ENCODE measurements around the gene ARPC3.
"Not testable (repeated sequence)": the region's sequence is repeated elsewhere in the genome, so short reads cannot be mapped to it uniquely, and the experiment has no call there.

ARPC3 gene

GRCh38 chr12:110449799-110450497 lies at the start of gene ARPC3:
Gene ARPC3, minus strand, starts transcription at chr12:110450337. Its CDS starts 77 bp downstream, at chr12:110450260.
- FAIRE-seq: peak; percentile 68

- FAIRE-seq: no peak
Measured at GRCh38 chr12:110498984-110499706, 49.0 kb upstream of the ARPC3 start.

GRCh38 chr12:110475426-110475825 lies 25.3 kb upstream of the ARPC3 start:
- no peak for FAIRE-seq

- FAIRE-seq: peak; percentile 97
Measured at GRCh38 chr12:110468214-110469048, 18.3 kb upstream of the ARPC3 start, which contains the start of the genes FAM216A and GPN3. Gene FAM216A, plus strand, starts transcription at chr12:110468845. Its CDS starts 31 bp downstream, at chr12:110468876. Gene GPN3, minus strand, starts transcription at chr12:110468257. Its CDS starts 54 bp downstream, at chr12:110468203.

- no peak for FAIRE-seq
Measured at GRCh38 chr12:110467847-110468213, 17.7 kb upstream of the ARPC3 start.

GRCh38 chr12:110466791-110467190 lies 16.7 kb upstream of the ARPC3 start:
- FAIRE-seq: no peak

GRCh38 chr12:110465765-110466164 lies 15.6 kb upstream of the ARPC3 start:
- FAIRE-seq: not testable (repeated sequence)

GRCh38 chr12:110465024-110465423 lies 14.9 kb upstream of the ARPC3 start:
- FAIRE-seq: no peak

- not testable (repeated sequence) for FAIRE-seq
Measured at GRCh38 chr12:110461189-110461588, 11.1 kb upstream of the ARPC3 start.

GRCh38 chr12:110458756-110459155 lies 8.6 kb upstream of the ARPC3 start:
- FAIRE-seq: no peak

GRCh38 chr12:110453569-110454296 lies 3.6 kb upstream of the ARPC3 start:
- no peak for FAIRE-seq

GRCh38 chr12:110451263-110451662 lies 1.1 kb upstream of the ARPC3 start:
- no peak for FAIRE-seq

GRCh38 chr12:110444455-110444854 lies 5.7 kb downstream of the ARPC3 start:
- FAIRE-seq: no peak

- FAIRE-seq: no peak
Measured at GRCh38 chr12:110436231-110436630, 13.9 kb downstream of the ARPC3 start.

GRCh38 chr12:110431957-110432587 lies 18.1 kb downstream of the ARPC3 start:
- FAIRE-seq: peak; percentile 83

GRCh38 chr12:110429676-110430075 lies 20.5 kb downstream of the ARPC3 start:
- not testable (repeated sequence) for FAIRE-seq

- no peak for FAIRE-seq
Measured at GRCh38 chr12:110426406-110426805, 23.7 kb downstream of the ARPC3 start.

- FAIRE-seq: no peak
Measured at GRCh38 chr12:110424237-110424636, 25.9 kb downstream of the ARPC3 start.

- FAIRE-seq: no peak
Measured at GRCh38 chr12:110421701-110422100, 28.4 kb downstream of the ARPC3 start.

- FAIRE-seq: no peak
Measured at GRCh38 chr12:110421159-110421661, 28.9 kb downstream of the ARPC3 start.

GRCh38 chr12:110420644-110421043 lies 29.5 kb downstream of the ARPC3 start:
- not testable (repeated sequence) for FAIRE-seq

- FAIRE-seq: not testable (repeated sequence)
Measured at GRCh38 chr12:110417113-110417512, 33.0 kb downstream of the ARPC3 start.

Data from A204.1 (cell line).